CD4-positive, alpha-beta T cell treated with Interleukin-21 for 1 hour (primary cell): ENCODE results near the gene DTYMK.
A peak's percentile ranks its signal among the peaks of the same experiment; 100 is the strongest.
"Not testable (repeated sequence)": the region's sequence is repeated elsewhere in the genome, so short reads cannot be mapped to it uniquely, and the experiment has no call there.

ENCODE experiments used
- DNase-seq: peaks from one replicate; pipeline ENCODE4 v3.0.0-alpha.2; 2020

The DTYMK gene

GRCh38 chr2:241671457-241672240 lies 15.0 kb downstream of the DTYMK start:
- no peak for DNase-seq

- no peak for DNase-seq
Observed at GRCh38 chr2:241670333-241671110, 16.1 kb downstream of the DTYMK start.

- no peak for DNase-seq
Observed at GRCh38 chr2:241668839-241669238, 17.8 kb downstream of the DTYMK start.

GRCh38 chr2:241668354-241668753 lies 18.3 kb downstream of the DTYMK start:
- no peak for DNase-seq

- no peak for DNase-seq
Observed at GRCh38 chr2:241666627-241667400, 19.8 kb downstream of the DTYMK start.

- DNase-seq = no peak
Observed at GRCh38 chr2:241665731-241666440, 20.7 kb downstream of the DTYMK start.

GRCh38 chr2:241662731-241663130 lies 23.9 kb downstream of the DTYMK start:
- not testable (repeated sequence) for DNase-seq

- no peak for DNase-seq
Observed at GRCh38 chr2:241660593-241661213, 25.9 kb downstream of the DTYMK start.

- DNase-seq = peak; percentile 44
Observed at GRCh38 chr2:241659150-241659739, 27.4 kb downstream of the DTYMK start.

GRCh38 chr2:241658296-241658695 lies 28.3 kb downstream of the DTYMK start:
- no peak for DNase-seq

GRCh38 chr2:241657786-241658254 lies 28.8 kb downstream of the DTYMK start:
- no peak for DNase-seq

GRCh38 chr2:241656190-241656741 lies 30.3 kb downstream of the DTYMK start:
- DNase-seq = no peak

- DNase-seq = no peak
Observed at GRCh38 chr2:241655516-241656189, 31.0 kb downstream of the DTYMK start.

GRCh38 chr2:241654551-241654950 lies 32.1 kb downstream of the DTYMK start:
- no peak for DNase-seq

GRCh38 chr2:241653210-241653750 lies 33.3 kb downstream of the DTYMK start:
- no peak for DNase-seq

- DNase-seq = no peak
Observed at GRCh38 chr2:241652722-241653121, 33.9 kb downstream of the DTYMK start.

GRCh38 chr2:241652142-241652541 lies 34.5 kb downstream of the DTYMK start:
- DNase-seq = no peak

GRCh38 chr2:241649927-241650326 lies 36.7 kb downstream of the DTYMK start:
- DNase-seq = no peak

- DNase-seq = no peak
Observed at GRCh38 chr2:241649404-241649803, 37.2 kb downstream of the DTYMK start.

- DNase-seq = no peak
Observed at GRCh38 chr2:241648453-241648852, 38.2 kb downstream of the DTYMK start.
